ENCODE data around the gene LRRC37A2.
"Not testable (repeated sequence)": the region's sequence is repeated elsewhere in the genome, so short reads cannot be mapped to it uniquely, and the experiment has no call there.

The LRRC37A2 gene

DNA sequence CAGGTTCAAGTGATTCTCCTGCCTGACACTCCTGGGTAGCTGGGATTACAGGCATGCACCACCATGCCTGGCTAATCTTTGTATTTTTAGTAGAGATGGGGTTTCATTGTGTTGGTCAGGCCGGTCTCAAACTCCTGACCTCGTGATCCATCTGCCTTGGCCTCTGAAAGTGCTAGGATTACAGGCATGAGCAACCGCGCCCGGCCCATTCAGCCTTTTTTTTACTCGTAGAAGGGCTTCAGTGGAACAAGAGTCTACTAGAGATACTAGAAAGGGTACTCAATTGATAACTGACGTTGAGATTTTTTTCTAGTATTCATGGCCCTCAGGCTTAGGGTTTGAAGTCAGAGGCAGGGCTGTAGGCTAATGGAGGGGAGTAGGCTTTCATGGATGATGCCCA lies 6.4 kb upstream of the LRRC37A2 start:
- not testable (repeated sequence) for DNase-seq

DNA sequence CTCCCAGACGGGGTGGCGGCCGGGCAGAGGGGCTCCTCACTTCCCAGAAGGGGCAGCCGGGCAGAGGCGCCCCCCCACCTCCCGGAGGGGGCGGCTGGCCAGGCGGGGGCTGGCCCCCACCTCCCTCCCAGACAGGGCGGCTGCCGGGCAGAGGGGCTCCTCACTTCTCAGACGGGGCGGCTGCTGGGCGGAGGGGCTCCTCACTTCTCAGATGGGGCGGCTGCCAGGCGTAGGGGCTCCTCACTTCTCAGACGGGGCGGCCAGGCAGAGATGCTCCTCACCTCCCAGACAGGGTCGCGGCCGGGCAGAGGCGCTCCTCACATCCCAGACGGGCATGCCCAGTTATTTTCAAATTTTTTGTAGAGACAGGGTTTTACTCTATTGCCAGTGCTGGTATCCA lies 22.4 kb downstream of the LRRC37A2 start:
- H3K79me2 ChIP-seq (ENCODE audit: insufficient read depth, low read length); DNase-seq; H3K4me2 ChIP-seq (ENCODE audit: insufficient read depth, low read length); H3K4me1 ChIP-seq (ENCODE audit: insufficient read depth, low read length); H4K20me1 ChIP-seq (ENCODE audit: insufficient read depth, low read length); ATAC-seq (ENCODE audit: insufficient read depth, low read depth); H3K9me3 ChIP-seq (ENCODE audit: insufficient read depth, low read length, severe bottlenecking); H3K27ac ChIP-seq (ENCODE audit: low read length); H2AFZ ChIP-seq (ENCODE audit: low read depth, low read length); H3K4me3 ChIP-seq (ENCODE audit: low read depth in 1 of 2, low read length in 2 of 2); H3K27me3 ChIP-seq (ENCODE audit: insufficient read depth, low read length, poor library complexity); H3K36me3 ChIP-seq (ENCODE audit: insufficient read depth, low read length); H3K9ac ChIP-seq (ENCODE audit: low read depth, low read length): not testable (repeated sequence)

More for the DNA sequence above, 6.4 kb upstream of the LRRC37A2 start:
- not testable (repeated sequence) for H3K27me3 ChIP-seq (ENCODE audit: insufficient read depth, low read length, poor library complexity); ATAC-seq (ENCODE audit: insufficient read depth, low read depth); H3K9ac ChIP-seq (ENCODE audit: low read depth, low read length); H3K9me3 ChIP-seq (ENCODE audit: insufficient read depth, low read length, severe bottlenecking); H3K36me3 ChIP-seq (ENCODE audit: insufficient read depth, low read length); H4K20me1 ChIP-seq (ENCODE audit: insufficient read depth, low read length); H2AFZ ChIP-seq (ENCODE audit: low read depth, low read length); H3K4me3 ChIP-seq (ENCODE audit: low read depth in 1 of 2, low read length in 2 of 2); H3K4me1 ChIP-seq (ENCODE audit: insufficient read depth, low read length); H3K27ac ChIP-seq (ENCODE audit: low read length); H3K4me2 ChIP-seq (ENCODE audit: insufficient read depth, low read length)
- peaks cover 11% of the 10 kb centered on the region for H3K79me2 ChIP-seq (ENCODE audit: insufficient read depth, low read length)

- not testable (repeated sequence) for H3K27ac ChIP-seq (ENCODE audit: low read length); H3K4me2 ChIP-seq (ENCODE audit: insufficient read depth, low read length); H2AFZ ChIP-seq (ENCODE audit: low read depth, low read length); H3K9me3 ChIP-seq (ENCODE audit: insufficient read depth, low read length, severe bottlenecking); ATAC-seq (ENCODE audit: insufficient read depth, low read depth); H3K9ac ChIP-seq (ENCODE audit: low read depth, low read length); H3K36me3 ChIP-seq (ENCODE audit: insufficient read depth, low read length); H3K4me1 ChIP-seq (ENCODE audit: insufficient read depth, low read length); H3K27me3 ChIP-seq (ENCODE audit: insufficient read depth, low read length, poor library complexity); DNase-seq; H3K4me3 ChIP-seq (ENCODE audit: low read depth in 1 of 2, low read length in 2 of 2); H4K20me1 ChIP-seq (ENCODE audit: insufficient read depth, low read length); H3K79me2 ChIP-seq (ENCODE audit: insufficient read depth, low read length)
These were observed 36.3 kb downstream of the LRRC37A2 start for GRCh38 chr17:46548607-46549006.

DNA sequence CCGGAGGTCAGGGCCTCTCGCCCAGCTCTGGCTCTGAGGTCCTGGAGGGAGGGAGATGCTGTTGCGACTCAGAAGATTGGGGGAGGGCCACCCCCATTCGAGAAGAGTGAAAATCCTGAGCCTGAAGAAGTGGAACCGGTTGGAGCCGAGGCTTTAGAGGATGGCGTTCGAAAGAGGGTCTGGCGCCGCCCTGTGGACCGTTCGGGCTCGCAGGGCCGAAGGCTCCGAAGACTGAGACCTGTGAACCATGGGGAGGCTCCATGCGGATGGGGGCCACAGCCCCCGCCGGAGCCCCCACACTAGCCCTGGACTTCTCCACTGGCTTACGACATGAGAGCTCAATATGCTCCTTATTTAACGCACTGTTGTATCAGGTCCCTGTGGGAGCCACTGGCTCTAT lies 46.9 kb downstream of the LRRC37A2 start:
- not testable (repeated sequence) for H2AFZ ChIP-seq (ENCODE audit: low read depth, low read length); H3K36me3 ChIP-seq (ENCODE audit: insufficient read depth, low read length); H3K27ac ChIP-seq (ENCODE audit: low read length); ATAC-seq (ENCODE audit: insufficient read depth, low read depth); DNase-seq; H3K27me3 ChIP-seq (ENCODE audit: insufficient read depth, low read length, poor library complexity); H3K9ac ChIP-seq (ENCODE audit: low read depth, low read length); H3K4me3 ChIP-seq (ENCODE audit: low read depth in 1 of 2, low read length in 2 of 2); H3K4me1 ChIP-seq (ENCODE audit: insufficient read depth, low read length); H3K9me3 ChIP-seq (ENCODE audit: insufficient read depth, low read length, severe bottlenecking); H4K20me1 ChIP-seq (ENCODE audit: insufficient read depth, low read length); H3K4me2 ChIP-seq (ENCODE audit: insufficient read depth, low read length); H3K79me2 ChIP-seq (ENCODE audit: insufficient read depth, low read length)

GRCh38 chr17:46560048-46560447 lies 47.8 kb downstream of the LRRC37A2 start:
- H3K79me2 ChIP-seq (ENCODE audit: insufficient read depth, low read length); H3K27ac ChIP-seq (ENCODE audit: low read length); H2AFZ ChIP-seq (ENCODE audit: low read depth, low read length); ATAC-seq (ENCODE audit: insufficient read depth, low read depth); DNase-seq; H3K4me2 ChIP-seq (ENCODE audit: insufficient read depth, low read length); H3K9ac ChIP-seq (ENCODE audit: low read depth, low read length); H3K27me3 ChIP-seq (ENCODE audit: insufficient read depth, low read length, poor library complexity); H3K9me3 ChIP-seq (ENCODE audit: insufficient read depth, low read length, severe bottlenecking); H4K20me1 ChIP-seq (ENCODE audit: insufficient read depth, low read length); H3K4me3 ChIP-seq (ENCODE audit: low read depth in 1 of 2, low read length in 2 of 2); H3K36me3 ChIP-seq (ENCODE audit: insufficient read depth, low read length); H3K4me1 ChIP-seq (ENCODE audit: insufficient read depth, low read length): not testable (repeated sequence)

- not testable (repeated sequence) for H3K27ac ChIP-seq (ENCODE audit: low read length); H3K36me3 ChIP-seq (ENCODE audit: insufficient read depth, low read length); H3K79me2 ChIP-seq (ENCODE audit: insufficient read depth, low read length); H3K9ac ChIP-seq (ENCODE audit: low read depth, low read length); H3K4me3 ChIP-seq (ENCODE audit: low read depth in 1 of 2, low read length in 2 of 2); H3K4me1 ChIP-seq (ENCODE audit: insufficient read depth, low read length); H3K9me3 ChIP-seq (ENCODE audit: insufficient read depth, low read length, severe bottlenecking); H4K20me1 ChIP-seq (ENCODE audit: insufficient read depth, low read length); H3K27me3 ChIP-seq (ENCODE audit: insufficient read depth, low read length, poor library complexity); ATAC-seq (ENCODE audit: insufficient read depth, low read depth); DNase-seq; H3K4me2 ChIP-seq (ENCODE audit: insufficient read depth, low read length); H2AFZ ChIP-seq (ENCODE audit: low read depth, low read length)
These were observed 54.0 kb downstream of the LRRC37A2 start for GRCh38 chr17:46566284-46566683.

- not testable (repeated sequence) for H3K4me1 ChIP-seq (ENCODE audit: insufficient read depth, low read length); H3K9ac ChIP-seq (ENCODE audit: low read depth, low read length); H3K9me3 ChIP-seq (ENCODE audit: insufficient read depth, low read length, severe bottlenecking); H3K4me3 ChIP-seq (ENCODE audit: low read depth in 1 of 2, low read length in 2 of 2); H3K36me3 ChIP-seq (ENCODE audit: insufficient read depth, low read length); H3K27me3 ChIP-seq (ENCODE audit: insufficient read depth, low read length, poor library complexity); H2AFZ ChIP-seq (ENCODE audit: low read depth, low read length); ATAC-seq (ENCODE audit: insufficient read depth, low read depth); H3K79me2 ChIP-seq (ENCODE audit: insufficient read depth, low read length); H3K4me2 ChIP-seq (ENCODE audit: insufficient read depth, low read length); DNase-seq; H4K20me1 ChIP-seq (ENCODE audit: insufficient read depth, low read length); H3K27ac ChIP-seq (ENCODE audit: low read length)
These were observed 54.7 kb downstream of the LRRC37A2 start for GRCh38 chr17:46566980-46567379.

DNA sequence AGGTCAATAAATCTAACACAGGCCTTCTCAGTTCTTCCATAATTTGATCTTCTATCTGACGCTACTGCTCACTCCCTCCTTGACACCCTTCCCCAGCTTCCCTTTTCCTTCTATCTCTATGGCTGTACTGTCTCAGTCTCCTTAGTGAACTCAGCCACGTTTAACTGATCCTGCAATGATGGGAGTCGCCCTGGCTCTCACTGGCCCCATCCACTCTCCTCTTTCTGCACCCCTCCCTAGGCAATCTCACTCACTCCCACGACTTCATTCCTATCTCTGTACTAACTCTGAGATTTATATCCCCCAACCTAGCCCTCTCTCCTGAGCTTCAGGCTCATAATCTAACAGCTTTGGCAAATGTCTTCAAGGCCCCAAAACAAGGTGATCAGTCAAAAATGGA lies 59.5 kb downstream of the LRRC37A2 start:
- DNase-seq; H3K27me3 ChIP-seq (ENCODE audit: insufficient read depth, low read length, poor library complexity); H3K9me3 ChIP-seq (ENCODE audit: insufficient read depth, low read length, severe bottlenecking); ATAC-seq (ENCODE audit: insufficient read depth, low read depth); H2AFZ ChIP-seq (ENCODE audit: low read depth, low read length); H3K36me3 ChIP-seq (ENCODE audit: insufficient read depth, low read length); H3K4me1 ChIP-seq (ENCODE audit: insufficient read depth, low read length); H4K20me1 ChIP-seq (ENCODE audit: insufficient read depth, low read length); H3K4me3 ChIP-seq (ENCODE audit: low read depth in 1 of 2, low read length in 2 of 2); H3K4me2 ChIP-seq (ENCODE audit: insufficient read depth, low read length); H3K27ac ChIP-seq (ENCODE audit: low read length); H3K79me2 ChIP-seq (ENCODE audit: insufficient read depth, low read length); H3K9ac ChIP-seq (ENCODE audit: low read depth, low read length): not testable (repeated sequence)

All from DND-41 (cell line).